GM19043 (cell line): ENCODE results near the gene SLC5A7.

Experiments
- ATAC-seq: cut with Tn5 transposase; IDR thresholded peaks from one replicate; pipeline ENCODE4 v1.9.1; 2021; ENCODE audit warnings: low read depth; ENCODE audit not compliant: unreplicated experiment

Gene SLC5A7

GRCh38 chr2:107986278-107987217 is at the start of gene SLC5A7:
TSS of gene SLC5A7 (plus strand) at chr2:107986524. CDS start at chr2:107988156, 1,632 bp downstream.
- no peak for ATAC-seq

DNA sequence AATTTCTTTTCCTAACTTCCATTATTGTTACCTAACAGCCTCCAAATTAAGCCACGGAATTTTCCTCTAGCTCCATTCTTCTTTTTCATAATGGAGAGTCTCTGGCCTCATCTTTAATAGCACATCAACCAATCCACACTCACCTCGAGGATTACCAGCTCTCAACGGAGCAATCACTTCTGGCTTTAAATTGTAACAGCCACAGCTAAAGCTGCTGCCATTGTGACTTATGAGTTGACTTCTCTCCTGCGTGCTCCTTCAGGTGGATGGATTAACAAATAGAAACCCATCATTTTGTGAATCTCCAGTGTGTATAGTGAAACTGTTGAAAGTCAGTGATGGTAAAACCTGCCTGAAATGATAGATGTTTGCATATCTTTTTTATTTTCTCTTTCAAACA is 24.9 kb upstream of the SLC5A7 start:
- ATAC-seq: no peak

- no peak for ATAC-seq
These were observed 22.1 kb upstream of the SLC5A7 start for GRCh38 chr2:107964185-107964584.

GRCh38 chr2:107984707-107985106 is 1.6 kb upstream of the SLC5A7 start:
- no peak for ATAC-seq

GRCh38 chr2:107988108-107988507 is 1.8 kb downstream of the SLC5A7 start:
- ATAC-seq: no peak

GRCh38 chr2:107989445-107989844 is 3.1 kb downstream of the SLC5A7 start:
- no peak for ATAC-seq

- ATAC-seq: no peak
These were observed 4.4 kb downstream of the SLC5A7 start for GRCh38 chr2:107990718-107991117.

DNA sequence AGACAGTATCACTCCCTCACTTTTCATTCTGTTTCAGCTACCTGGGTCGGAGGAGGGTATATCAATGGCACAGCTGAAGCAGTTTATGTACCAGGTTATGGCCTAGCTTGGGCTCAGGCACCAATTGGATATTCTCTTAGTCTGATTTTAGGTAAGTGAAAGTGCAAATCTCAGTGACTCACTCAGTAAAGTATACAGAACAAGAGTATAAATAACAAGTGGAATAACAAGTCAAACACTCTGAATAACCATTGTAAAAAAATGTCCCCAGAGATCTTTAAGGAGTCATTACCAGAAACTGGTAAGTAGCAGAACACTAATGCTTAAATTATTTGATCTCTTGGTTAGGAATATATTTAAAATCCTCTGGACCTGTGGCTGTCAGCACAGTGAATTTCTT is 5.7 kb downstream of the SLC5A7 start:
- ATAC-seq: no peak

DNA sequence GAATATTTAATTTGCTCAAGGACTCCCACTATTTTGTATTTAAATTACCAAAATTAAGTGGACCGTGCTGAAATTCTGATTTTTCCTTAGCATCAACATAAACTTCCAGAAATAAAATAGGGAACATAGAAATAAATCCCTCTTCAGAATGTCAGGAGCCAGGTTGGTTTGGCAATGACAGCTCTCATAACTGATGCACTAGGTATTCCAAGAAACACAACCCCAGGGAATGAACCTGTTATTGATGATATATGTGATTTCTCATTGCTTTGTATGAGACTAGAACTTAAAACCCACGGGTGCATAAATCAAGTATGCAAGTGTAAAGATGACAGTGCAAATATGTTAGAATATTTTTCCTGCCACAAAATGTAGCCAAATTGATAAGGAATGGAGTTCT is 12.8 kb downstream of the SLC5A7 start:
- no peak for ATAC-seq

- no peak for ATAC-seq
These were observed 24.7 kb downstream of the SLC5A7 start for GRCh38 chr2:108010912-108011591.

GRCh38 chr2:108013305-108013704 is 27.0 kb downstream of the SLC5A7 start:
- ATAC-seq: no peak

- ATAC-seq: no peak
These were observed 36.3 kb downstream of the SLC5A7 start for GRCh38 chr2:108022628-108023027.

DNA sequence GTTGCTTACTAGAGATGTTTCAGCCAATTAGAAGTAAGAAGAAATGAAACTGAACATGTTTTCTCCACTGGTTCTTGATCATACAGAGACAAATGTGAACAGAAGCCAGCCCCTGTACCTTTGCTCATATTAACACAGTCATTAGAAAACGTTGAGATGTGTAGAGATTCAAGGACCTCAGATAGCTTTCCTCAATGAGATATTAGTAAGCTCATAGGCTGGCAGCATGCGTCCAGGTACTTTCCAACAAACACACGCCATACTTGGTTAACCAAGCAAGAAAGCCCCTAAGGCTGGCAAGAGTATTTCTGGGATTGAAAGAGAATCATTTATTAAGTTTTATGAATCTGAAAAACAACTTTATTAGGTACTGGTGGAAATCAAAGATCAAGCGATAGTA is 37.5 kb downstream of the SLC5A7 start:
- no peak for ATAC-seq

DNA sequence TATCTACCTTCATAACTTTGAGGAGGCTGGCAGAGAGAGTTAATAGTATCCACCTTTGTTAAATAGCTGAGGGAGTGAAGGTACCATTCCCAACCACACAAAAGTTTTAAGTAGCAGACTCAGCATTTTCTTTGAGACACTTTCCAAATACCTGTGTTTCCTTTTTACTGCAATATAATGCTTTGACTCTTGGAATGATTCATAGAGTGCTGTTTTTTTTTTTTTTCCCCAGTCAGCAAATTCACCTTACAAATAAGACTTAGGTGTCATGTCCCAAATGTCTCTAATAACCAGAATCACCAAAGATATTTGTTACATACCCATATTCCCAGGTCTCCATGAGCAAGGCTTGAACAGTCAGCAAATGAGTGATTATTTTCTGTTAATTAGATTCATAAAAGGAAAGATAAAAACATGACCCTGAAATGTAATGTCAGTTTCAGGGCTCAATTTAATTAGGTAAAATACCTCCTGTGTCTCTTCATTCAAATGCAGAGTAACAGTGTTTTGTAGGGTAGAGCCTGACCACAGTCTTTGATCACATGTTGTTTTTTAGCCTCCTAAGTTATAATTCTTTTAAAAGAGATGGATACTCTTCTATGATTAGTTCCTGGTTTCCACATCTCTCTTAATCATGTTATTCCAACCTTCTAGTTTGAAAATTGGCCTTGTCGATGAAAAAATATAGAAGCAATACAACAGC is 39.9 kb downstream of the SLC5A7 start:
- no peak for ATAC-seq

DNA sequence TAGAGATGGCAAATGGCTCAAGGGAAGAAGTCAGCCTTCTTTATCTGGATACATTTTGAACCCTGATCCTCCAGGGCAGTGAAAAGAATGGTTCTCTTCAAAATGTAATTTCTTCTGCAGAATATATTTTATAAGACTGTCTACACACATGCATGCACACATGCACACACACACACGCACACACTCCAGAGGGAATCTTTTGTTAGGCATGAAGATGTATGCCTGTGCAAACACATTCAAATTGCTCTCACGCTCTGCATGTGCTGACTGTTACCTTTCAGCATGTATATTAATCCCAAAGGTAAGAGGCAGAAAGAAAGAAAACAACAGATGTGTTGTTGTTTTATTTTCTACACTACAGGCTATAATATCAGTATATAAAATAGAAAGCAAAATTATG is 43.2 kb downstream of the SLC5A7 start:
- ATAC-seq: no peak

DNA sequence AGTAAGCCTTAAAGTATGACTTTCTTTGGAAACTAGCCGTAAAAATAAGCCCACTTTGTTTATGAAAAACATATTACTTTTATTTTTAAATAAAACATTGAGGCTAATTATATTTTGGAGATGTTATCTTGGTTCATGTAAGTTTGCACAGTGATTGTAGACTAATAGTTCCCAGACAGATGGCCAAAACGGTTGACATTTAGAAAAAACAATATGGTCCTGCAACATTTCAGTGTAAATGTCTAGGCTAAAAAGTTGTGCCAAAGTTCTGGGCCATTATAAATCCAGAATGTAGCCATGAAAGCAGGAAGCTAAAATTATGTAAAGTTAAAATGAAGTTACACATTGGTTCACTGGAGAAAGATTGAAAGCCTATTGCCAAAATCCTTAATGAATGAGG is 43.6 kb downstream of the SLC5A7 start:
- ATAC-seq: no peak

DNA sequence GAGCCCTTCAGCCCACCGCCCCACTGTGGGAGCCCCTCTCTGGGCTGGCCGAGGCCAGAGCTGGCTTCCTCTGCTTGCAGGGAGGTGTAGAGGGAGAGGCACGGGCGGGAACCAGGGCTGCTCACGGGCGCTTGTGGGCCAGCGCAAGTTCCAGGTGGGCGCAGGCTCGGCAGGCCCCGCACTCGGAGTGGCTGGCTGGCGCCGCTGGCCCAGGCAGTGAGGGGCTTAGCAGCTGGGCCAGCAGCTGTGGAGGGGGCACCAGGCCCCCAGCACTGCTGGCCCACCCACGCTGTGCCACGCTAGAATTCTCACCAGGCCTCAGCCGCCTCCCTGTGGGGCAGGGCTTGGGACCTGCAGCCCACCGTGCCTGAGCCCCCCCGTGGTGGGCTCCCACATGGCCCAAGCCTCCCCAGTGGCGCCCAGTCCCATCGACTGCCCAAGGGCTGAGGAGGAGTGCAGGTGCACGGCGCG is 45.2 kb downstream of the SLC5A7 start:
- ATAC-seq: no peak

DNA sequence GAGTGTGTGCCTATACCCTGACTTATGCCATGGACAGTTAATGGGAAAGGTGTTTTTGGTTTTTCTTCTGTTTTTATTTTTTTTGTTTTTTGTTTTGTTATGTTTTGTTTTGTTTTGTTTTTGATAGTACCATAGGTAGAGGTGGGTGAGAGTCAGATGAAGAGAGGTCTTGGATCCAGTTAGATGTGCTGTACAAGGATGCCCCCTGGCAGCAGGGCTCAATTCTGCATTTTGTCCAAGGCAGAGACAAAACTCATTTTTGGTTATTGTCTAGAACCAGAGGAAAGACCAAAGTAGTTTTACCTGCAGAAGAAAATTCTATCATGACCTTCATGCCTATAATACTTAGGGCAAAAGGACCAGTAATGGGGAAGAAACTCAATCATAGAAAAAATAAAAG is 48.5 kb downstream of the SLC5A7 start:
- no peak for ATAC-seq

DNA sequence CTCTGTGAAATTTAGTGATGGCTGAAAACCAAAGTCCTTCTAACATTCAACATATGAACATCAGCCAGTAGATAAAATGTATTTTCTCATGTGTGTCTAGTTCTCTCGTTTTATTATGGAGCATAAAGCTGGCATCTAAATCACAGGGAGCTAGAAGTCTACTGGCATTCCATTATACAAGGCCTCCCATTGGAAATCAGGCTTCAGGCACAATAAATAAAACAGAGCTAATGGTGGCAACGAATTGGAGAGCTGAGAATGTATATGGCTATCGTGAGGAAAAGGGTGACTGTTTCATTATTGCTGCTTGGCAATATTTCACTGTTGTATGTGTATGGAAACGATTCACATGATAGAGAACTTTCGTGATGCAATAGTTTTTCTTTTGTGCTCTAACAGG is 62.4 kb downstream of the SLC5A7 start:
- ATAC-seq: no peak

DNA sequence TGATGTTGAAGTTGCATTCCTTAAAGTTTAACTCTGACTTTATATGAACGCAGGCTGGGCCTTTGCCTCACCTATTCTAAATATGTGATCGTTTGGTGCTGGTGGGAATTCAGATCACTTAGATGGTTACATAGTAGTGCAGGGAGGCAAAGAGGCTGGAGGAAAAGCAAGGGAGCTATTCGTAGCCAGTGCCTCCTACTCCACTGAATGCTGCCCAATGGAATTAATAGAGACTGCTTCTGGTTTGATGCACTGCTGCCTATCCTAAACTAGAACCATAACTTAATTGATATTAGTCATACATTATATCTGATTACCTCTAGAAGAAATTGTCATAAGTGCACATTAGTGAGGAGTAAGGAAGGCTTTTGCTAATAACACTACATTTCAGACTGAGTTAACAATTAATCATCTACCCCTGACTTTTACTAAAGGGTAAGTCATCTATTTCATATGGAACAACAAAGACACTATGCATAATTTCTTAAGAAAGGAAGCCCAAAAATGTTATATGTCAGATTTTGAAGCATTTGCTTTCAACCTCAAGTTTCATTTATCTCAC is 72.3 kb downstream of the SLC5A7 start:
- no peak for ATAC-seq
